GM10248 (cell line): ENCODE data around the gene CA5A.

Experiments
- CTCF ChIA-PET: fragments of 300-600 bp; sonication (Branson Sonifier 250); formaldehyde crosslinking; extraction: SDS; loops from one replicate; lab custom pipeline; 2021; ENCODE audit warnings: antibody characterized with exemption; lab: Yijun Ruan, JAX
- POLR2A ChIA-PET: fragments of 350-650 bp; sonication (Branson Sonifier 250); formaldehyde crosslinking; extraction: SDS; loops from one replicate; lab custom pipeline; 2020; ENCODE audit warnings: antibody characterized with exemption; lab: Yijun Ruan, JAX
- DNase-seq: peaks from one replicate; pipeline ENCODE4 v3.0.0; 2012; ENCODE audit errors: extremely low spot score
- CTCF ChIP-seq: IDR thresholded peaks from 2 replicates; pipeline ENCODE4 v1.5.1; 2012; ENCODE audit warnings: mild to moderate bottlenecking, low read depth; ENCODE audit errors: extremely low read depth, missing control alignments, control extremely low read depth

The CA5A gene

GRCh38 chr16:87847785-87848675 is 88.3 kb downstream of the CA5A start:
- ChIA-PET CTCF (interaction anchor here (2.3 to 14.3 kb wide), 7 partner anchors 10 to 68 kb away, joined by 7 to 239 read pairs (median 36); partner anchors contain the start of gene SLC7A5), POLR2A (no interaction called here)
- no peak for DNase-seq
- TF ChIP-seq CTCF, result no peak

DNA sequence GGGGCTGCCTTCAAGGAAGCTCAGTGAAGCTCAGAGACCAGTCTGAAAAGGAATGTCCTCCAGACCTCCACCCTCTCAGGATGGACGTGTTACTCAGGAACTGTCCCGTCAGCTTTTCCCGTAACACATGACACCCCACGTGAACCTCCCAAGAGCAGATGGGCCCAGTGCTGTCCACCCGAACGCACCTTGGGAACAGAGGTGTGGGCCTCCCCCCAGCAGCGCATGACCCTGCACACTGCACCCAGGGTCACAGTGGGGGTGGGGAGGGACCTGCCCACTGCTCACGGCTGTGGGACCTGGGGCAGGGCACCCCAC is 88.9 kb downstream of the CA5A start:
- no peak for DNase-seq
- ChIA-PET POLR2A (no interaction called here), CTCF (interaction anchor here (2.3 to 14.3 kb wide), 4 partner anchors 11 to 67 kb away, joined by 7 to 239 read pairs (median 22); partner anchors contain the start of gene SLC7A5)
- no peak for TF ChIP-seq CTCF

DNA sequence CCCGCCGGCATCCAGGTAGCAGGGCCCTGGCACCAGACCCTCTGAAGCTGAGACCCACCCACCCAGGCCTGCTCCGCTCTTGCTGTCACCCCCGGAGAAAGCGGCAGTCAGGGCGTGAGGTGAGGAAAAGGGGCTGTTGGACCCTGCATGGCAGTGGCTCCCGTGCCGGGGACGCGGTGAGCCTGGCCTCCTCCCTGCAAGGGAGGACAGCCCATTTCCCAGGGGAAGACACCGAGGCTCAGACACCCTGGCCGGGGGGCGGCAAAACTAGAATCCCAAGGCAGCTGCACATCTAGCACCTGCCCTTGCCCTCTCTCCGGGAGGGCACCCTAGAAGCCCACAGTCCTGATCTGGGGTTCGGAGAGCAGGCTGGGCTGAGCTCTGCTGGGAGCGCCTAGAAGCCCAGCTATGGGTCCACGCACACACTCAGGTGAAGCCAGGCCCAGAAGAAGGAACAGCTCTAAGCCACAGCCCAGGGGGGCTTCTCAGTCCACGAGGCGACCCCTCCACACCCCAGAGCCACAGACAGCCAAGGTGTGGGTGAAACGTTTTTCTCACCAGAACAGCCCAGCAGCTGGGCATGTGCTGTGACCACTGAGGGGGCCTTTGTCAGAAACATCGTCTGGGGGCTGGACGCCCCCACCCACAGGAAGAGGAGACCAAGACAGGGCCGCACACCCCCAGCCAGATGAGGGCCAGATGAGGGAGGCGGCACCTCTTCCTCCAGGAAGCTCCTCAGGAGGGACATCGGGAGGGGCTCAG is 89.4 kb downstream of the CA5A start:
- DNase-seq, result no peak
- TF ChIP-seq CTCF, result no peak
- ChIA-PET CTCF (interaction anchor here (1.0 to 14.3 kb wide), 6 partner anchors 11 to 77 kb away, joined by 3 to 239 read pairs (median 8); partner anchors contain the start of gene SLC7A5), POLR2A (interaction anchor here (1.2 kb wide), 1 partner anchor 21 kb away, joined by 3 read pairs; no protein-coding TSS in a partner anchor)

- ChIA-PET CTCF (interaction anchor here (1.0 to 14.3 kb wide), 6 partner anchors 10 to 76 kb away, joined by 3 to 239 read pairs (median 8); partner anchors contain the start of gene SLC7A5), POLR2A (interaction anchor here (1.2 kb wide), 1 partner anchor 22 kb away, joined by 3 read pairs; no protein-coding TSS in a partner anchor)
These were observed 90.3 kb downstream of the CA5A start for GRCh38 chr16:87845807-87846619.

GRCh38 chr16:87845213-87845612 is 91.1 kb downstream of the CA5A start:
- ChIA-PET CTCF (interaction anchor here (0.8 to 14.3 kb wide), 3 partner anchors 8 to 65 kb away, joined by 3 to 239 read pairs (median 36); partner anchors contain the start of gene SLC7A5), POLR2A (no interaction called here)
- no peak for TF ChIP-seq CTCF
- DNase-seq, result no peak

More at GRCh38 chr16:87845807-87846619, 90.3 kb downstream of the CA5A start:
- no peak for TF ChIP-seq CTCF
- DNase-seq, result no peak

DNA sequence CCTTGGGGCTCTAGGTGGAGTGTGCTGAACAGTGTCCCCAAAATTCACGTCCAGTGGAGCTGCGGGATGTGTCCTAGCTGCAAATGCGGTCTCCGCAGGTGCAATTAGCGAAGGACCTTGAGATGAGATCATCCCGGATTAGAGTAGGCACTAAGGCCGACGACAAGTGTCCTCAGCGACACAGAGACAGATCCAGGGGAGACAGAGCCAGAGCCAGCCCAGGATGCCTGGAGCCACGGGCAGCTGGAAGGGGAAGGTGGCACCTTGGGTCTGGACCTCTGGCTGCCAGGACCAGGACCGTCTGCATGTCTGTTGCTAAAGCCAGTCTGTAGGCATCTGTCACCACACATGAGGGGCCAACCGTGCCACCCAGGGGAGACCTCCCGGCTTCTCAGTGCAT is 91.5 kb downstream of the CA5A start:
- TF ChIP-seq CTCF, result no peak
- CTCF ChIA-PET, result interaction anchor here (0.8 to 14.3 kb wide), 3 partner anchors 8 to 65 kb away, joined by 3 to 239 read pairs (median 36); partner anchors contain the start of gene SLC7A5
- POLR2A ChIA-PET, result no interaction called here
- DNase-seq, result no peak
